Calu3 (cell line): ENCODE data around the gene TRIML2. TPM values are rescaled to one million over a fixed set of nuclear protein-coding genes. Genes with fewer than 3 reads are reported as not detected.

Experiments
- BruUV-seq: library from RNA; stranded (reverse); fragments of 400-500 nt; replicated peaks from 2 replicates; lab custom pipeline; 2021; lab: Mats Ljungman, UMichigan
- CTCF ChIA-PET: fragments of 300-600 bp; sonication (Branson Sonifier 250); formaldehyde crosslinking; loops from one replicate; lab custom pipeline; 2022; ENCODE audit warnings: antibody characterized with exemption; lab: Charles Lee
- DNase-seq: peaks from one replicate; pipeline ENCODE4 v3.0.0; 2022
- H3K27ac Mint-ChIP-seq: one replicate; pipeline ENCODE4 v1.8.0; 2022; ENCODE audit warnings: mixed read lengths; ENCODE audit not compliant: unreplicated experiment
- H3K27me3 Mint-ChIP-seq: one replicate; pipeline ENCODE4 v1.8.0; 2022; ENCODE audit warnings: mixed read lengths; ENCODE audit not compliant: unreplicated experiment
- H3K36me3 Mint-ChIP-seq: one replicate; pipeline ENCODE4 v1.8.0; 2022; ENCODE audit warnings: mild to moderate bottlenecking, moderate library complexity, mixed read lengths; ENCODE audit not compliant: insufficient read depth, unreplicated experiment
- H3K4me1 Mint-ChIP-seq: one replicate; pipeline ENCODE4 v1.8.0; 2022; ENCODE audit warnings: mild to moderate bottlenecking, low read depth, mixed read lengths; ENCODE audit not compliant: unreplicated experiment
- H3K4me3 Mint-ChIP-seq: one replicate; pipeline ENCODE4 v1.8.0; 2022; ENCODE audit warnings: mild to moderate bottlenecking, low read depth, moderate library complexity, mixed read lengths; ENCODE audit not compliant: unreplicated experiment
- H3K9me3 Mint-ChIP-seq: one replicate; pipeline ENCODE4 v1.8.0; 2022; ENCODE audit warnings: low read depth, mixed read lengths; ENCODE audit not compliant: unreplicated experiment
- intact Hi-C: fragments of 100-400 bp; cut with micrococcal nuclease; formaldehyde crosslinking; loops from one replicate; pipeline ENCODE4 v1.10.0; 2022; ENCODE audit not compliant: unreplicated experiment
- total RNA-seq: library from RNA; stranded (reverse); gene quantifications from 2 replicates; pipeline ENCODE4 v1.2.3, GENCODE V29; 2022
- TF ChIP-seq, protein P1 (sequence below): fragments of 200-600 bp; IDR thresholded peaks from one replicate; pipeline ENCODE4 v1.8.0; 2022; ENCODE audit warnings: antibody characterized with exemption; ENCODE audit not compliant: unreplicated experiment

Gene TRIML2
- total RNA-seq, 1 experiment from 2014 or later: not detected

GRCh38 chr4:188082796-188083195, 26.6 kb downstream of the TRIML2 start:
- Mint-ChIP-seq H3K27me3 (no peaks in the 10 kb centered on the region), H3K36me3 (no peaks in the 10 kb centered on the region), H3K9me3 (no peaks in the 10 kb centered on the region), H3K4me3 (no peak overlapping the region), H3K4me1 (no peaks in the 10 kb centered on the region), H3K27ac (no peak overlapping the region)
- no TSS peak for BruUV-seq
- TF ChIP-seq, protein P1, sequence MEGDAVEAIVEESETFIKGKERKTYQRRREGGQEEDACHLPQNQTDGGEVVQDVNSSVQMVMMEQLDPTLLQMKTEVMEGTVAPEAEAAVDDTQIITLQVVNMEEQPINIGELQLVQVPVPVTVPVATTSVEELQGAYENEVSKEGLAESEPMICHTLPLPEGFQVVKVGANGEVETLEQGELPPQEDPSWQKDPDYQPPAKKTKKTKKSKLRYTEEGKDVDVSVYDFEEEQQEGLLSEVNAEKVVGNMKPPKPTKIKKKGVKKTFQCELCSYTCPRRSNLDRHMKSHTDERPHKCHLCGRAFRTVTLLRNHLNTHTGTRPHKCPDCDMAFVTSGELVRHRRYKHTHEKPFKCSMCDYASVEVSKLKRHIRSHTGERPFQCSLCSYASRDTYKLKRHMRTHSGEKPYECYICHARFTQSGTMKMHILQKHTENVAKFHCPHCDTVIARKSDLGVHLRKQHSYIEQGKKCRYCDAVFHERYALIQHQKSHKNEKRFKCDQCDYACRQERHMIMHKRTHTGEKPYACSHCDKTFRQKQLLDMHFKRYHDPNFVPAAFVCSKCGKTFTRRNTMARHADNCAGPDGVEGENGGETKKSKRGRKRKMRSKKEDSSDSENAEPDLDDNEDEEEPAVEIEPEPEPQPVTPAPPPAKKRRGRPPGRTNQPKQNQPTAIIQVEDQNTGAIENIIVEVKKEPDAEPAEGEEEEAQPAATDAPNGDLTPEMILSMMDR: no peak
- intact Hi-C loops: no loop called here
- CTCF ChIA-PET: no interaction called here
- DNase-seq: no peak

- no TSS peak for BruUV-seq
- TF ChIP-seq, protein P1: no peak
Observed at GRCh38 chr4:188078116-188078515, 31.3 kb downstream of the TRIML2 start.

GRCh38 chr4:188076169-188076568, 33.2 kb downstream of the TRIML2 start:
- Mint-ChIP-seq H3K9me3 (no peaks in the 10 kb centered on the region), H3K27ac (no peak overlapping the region), H3K27me3 (no peaks in the 10 kb centered on the region), H3K4me1 (no peaks in the 10 kb centered on the region), H3K4me3 (no peak overlapping the region), H3K36me3 (no peaks in the 10 kb centered on the region)
- TF ChIP-seq, protein P1: no peak
- intact Hi-C loops: no loop called here
- DNase-seq: no peak
- CTCF ChIA-PET: no interaction called here
- BruUV-seq: no TSS peak

More at GRCh38 chr4:188078116-188078515, 31.3 kb downstream of the TRIML2 start:
- Mint-ChIP-seq H3K4me1 (no peaks in the 10 kb centered on the region), H3K27me3 (no peaks in the 10 kb centered on the region), H3K36me3 (no peaks in the 10 kb centered on the region), H3K27ac (no peak overlapping the region), H3K4me3 (no peak overlapping the region), H3K9me3 (no peaks in the 10 kb centered on the region)
- intact Hi-C loops: no loop called here
- CTCF ChIA-PET: no interaction called here
- DNase-seq: no peak

- DNase-seq: no peak
- CTCF ChIA-PET: no interaction called here
- Mint-ChIP-seq H3K9me3 (no peaks in the 10 kb centered on the region), H3K27me3 (no peaks in the 10 kb centered on the region), H3K27ac (no peak overlapping the region), H3K4me3 (no peak overlapping the region), H3K4me1 (no peaks in the 10 kb centered on the region), H3K36me3 (no peaks in the 10 kb centered on the region)
- intact Hi-C loops: no loop called here
- TF ChIP-seq, protein P1: no peak
- BruUV-seq: no TSS peak
Observed at GRCh38 chr4:188061083-188061482, 48.3 kb downstream of the TRIML2 start.
